Panc1 (cell line): ENCODE data around the gene YWHAQ. TPM values are rescaled to one million over a fixed set of nuclear protein-coding genes. Genes with fewer than 3 reads are reported as not detected.

ENCODE experiments used
- ATAC-seq: fragments of 200-7000 bp; cut with Tn5 transposase; 2 replicates; pipeline ENCODE4 v1.9.1; 2020; ENCODE audit warnings: mild to moderate bottlenecking, moderate library complexity
- BruUV-seq: library from RNA; stranded (reverse); fragments of 400-500 nt; replicated peaks from 2 replicates; lab custom pipeline; 2021; lab: Mats Ljungman, UMichigan
- CTCF ChIA-PET: fragments of 300-600 bp; sonication (Branson Sonifier 250); formaldehyde crosslinking; loops from one replicate; lab custom pipeline; 2022; ENCODE audit warnings: antibody characterized with exemption; lab: Charles Lee
- POLR2A ChIA-PET: fragments of 300-600 bp; sonication (Branson Sonifier 250); formaldehyde crosslinking; loops from one replicate; lab custom pipeline; 2022; ENCODE audit warnings: antibody characterized with exemption; lab: Charles Lee
- DNase-seq: peaks from one replicate; pipeline ENCODE4 v3.0.0-alpha.2; 2010; ENCODE audit warnings: low read depth, low spot score
- H3K27ac ChIP-seq: 2 replicates; pipeline ENCODE4 v1.5.1; 2011; ENCODE audit warnings: mild to moderate bottlenecking, low read length, inconsistent platforms
- H3K27me3 ChIP-seq: fragments of 200-500 bp; sonication (Bioruptor generic); 2 replicates; pipeline ENCODE4 v1.6.0; 2014; ENCODE audit warnings: low read length, inconsistent platforms; ENCODE audit not compliant: control insufficient read depth, insufficient read depth
- H3K36me3 ChIP-seq: fragments of 200-500 bp; sonication (Bioruptor generic); 2 replicates; pipeline ENCODE4 v1.5.1; 2014; ENCODE audit warnings: inconsistent platforms, mild to moderate bottlenecking, low read length, moderate library complexity; ENCODE audit not compliant: control insufficient read depth, insufficient read depth
- H3K4me1 ChIP-seq: 2 replicates; pipeline ENCODE4 v1.5.1; 2011; ENCODE audit warnings: inconsistent platforms, mild to moderate bottlenecking, low read length, moderate library complexity; ENCODE audit not compliant: control insufficient read depth, insufficient read depth
- H3K4me3 ChIP-seq, 2 experiments: 2 replicates each; pipeline ENCODE4 v1.5.1; 2011 to 2012; ENCODE audit warnings: low read depth in 2 of 2, low read length in 2 of 2, mild to moderate bottlenecking in 2 of 2, inconsistent platforms in 1 of 2, moderate library complexity in 1 of 2
- H3K9me3 ChIP-seq: fragments of 200-500 bp; sonication (Bioruptor generic); 2 replicates; pipeline ENCODE4 v1.5.1; 2014; ENCODE audit warnings: low read depth, mild to moderate bottlenecking, inconsistent platforms, low read length, moderate library complexity; ENCODE audit not compliant: control insufficient read depth, insufficient read depth
- CTCF ChIP-seq: fragments of 450-650 bp; IDR thresholded peaks from 2 replicates; pipeline ENCODE4 v1.5.1; 2017; ENCODE audit warnings: mild to moderate bottlenecking
- POLR2AphosphoS5 ChIP-seq: IDR thresholded peaks from 2 replicates; pipeline ENCODE4 v1.6.1; 2012; ENCODE audit warnings: mild to moderate bottlenecking, low read depth, low read length, moderate library complexity
- SIN3A ChIP-seq: IDR thresholded peaks from 2 replicates; pipeline ENCODE4 v1.6.1; 2012; ENCODE audit warnings: low read depth, mild to moderate bottlenecking, low read length, moderate library complexity, borderline replicate concordance; ENCODE audit not compliant: insufficient read depth
- TCF7L2 ChIP-seq: IDR thresholded peaks from 2 replicates; pipeline ENCODE4 v1.6.1; 2011; ENCODE audit warnings: mild to moderate bottlenecking, low read depth, low read length, inconsistent platforms
- in situ Hi-C: cut with HindIII; loops from 2 replicates; pipeline ENCODE4 v1.10.0; 2016; ENCODE audit warnings: low sequenced_read_pairs, low pct_unique_long_range_greater_than_20kb
- intact Hi-C: fragments of 100-400 bp; cut with micrococcal nuclease; formaldehyde crosslinking; loops from one replicate; pipeline ENCODE4 v1.10.0; 2022; ENCODE audit not compliant: unreplicated experiment
- total RNA-seq: library from RNA; stranded (reverse); gene quantifications from one replicate; pipeline ENCODE4 v1.2.1, GENCODE V29; 2021; ENCODE audit not compliant: unreplicated experiment
- TF ChIP-seq, protein P1 (sequence below), 2 experiments: IDR thresholded peaks; 2 replicates each; pipeline ENCODE4 v1.6.1; 2011 to 2012; ENCODE audit warnings: low read depth in 2 of 2, control low read depth in 1 of 2, low read length in 1 of 2, mild to moderate bottlenecking in 1 of 2, moderate library complexity in 1 of 2; ENCODE audit not compliant: insufficient read depth in 1 of 2

YWHAQ gene
- total RNA-seq, 1 experiment from 2014 or later, result 683 TPM

DNA sequence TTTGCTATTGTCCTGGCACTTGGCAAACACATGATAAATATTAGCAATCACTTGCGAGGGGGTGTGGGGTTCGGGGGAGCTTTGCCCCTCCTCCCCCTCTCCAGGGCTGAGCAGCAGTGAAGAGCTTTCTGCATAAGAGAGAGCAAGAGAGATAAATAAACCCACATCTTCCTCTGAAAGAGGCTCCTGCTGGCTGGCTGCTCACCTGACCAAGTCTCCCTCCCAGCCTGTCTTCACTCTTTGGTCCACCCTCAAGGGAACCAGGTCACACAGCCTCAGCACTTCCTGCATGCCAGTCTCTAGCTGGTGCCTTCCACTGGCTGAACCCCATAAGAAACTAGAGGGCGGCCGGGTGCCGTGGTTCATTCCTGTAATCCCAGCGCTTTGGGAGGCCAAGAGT lies 18.5 kb upstream of the YWHAQ start:
- no peaks in the 10 kb centered on the region for H3K36me3 ChIP-seq
- no peaks in the 10 kb centered on the region for H3K9me3 ChIP-seq
- no TSS peak for BruUV-seq
- no peaks in the 10 kb centered on the region for H3K27me3 ChIP-seq
- DNase-seq (no peak), ATAC-seq (no peak)
- intact Hi-C loops, result no loop called here
- TF ChIP-seq SIN3A (no peak), TCF7L2 (no peak), POLR2AphosphoS5 (no peak), CTCF (no peak)
- TF ChIP-seq, protein P1, sequence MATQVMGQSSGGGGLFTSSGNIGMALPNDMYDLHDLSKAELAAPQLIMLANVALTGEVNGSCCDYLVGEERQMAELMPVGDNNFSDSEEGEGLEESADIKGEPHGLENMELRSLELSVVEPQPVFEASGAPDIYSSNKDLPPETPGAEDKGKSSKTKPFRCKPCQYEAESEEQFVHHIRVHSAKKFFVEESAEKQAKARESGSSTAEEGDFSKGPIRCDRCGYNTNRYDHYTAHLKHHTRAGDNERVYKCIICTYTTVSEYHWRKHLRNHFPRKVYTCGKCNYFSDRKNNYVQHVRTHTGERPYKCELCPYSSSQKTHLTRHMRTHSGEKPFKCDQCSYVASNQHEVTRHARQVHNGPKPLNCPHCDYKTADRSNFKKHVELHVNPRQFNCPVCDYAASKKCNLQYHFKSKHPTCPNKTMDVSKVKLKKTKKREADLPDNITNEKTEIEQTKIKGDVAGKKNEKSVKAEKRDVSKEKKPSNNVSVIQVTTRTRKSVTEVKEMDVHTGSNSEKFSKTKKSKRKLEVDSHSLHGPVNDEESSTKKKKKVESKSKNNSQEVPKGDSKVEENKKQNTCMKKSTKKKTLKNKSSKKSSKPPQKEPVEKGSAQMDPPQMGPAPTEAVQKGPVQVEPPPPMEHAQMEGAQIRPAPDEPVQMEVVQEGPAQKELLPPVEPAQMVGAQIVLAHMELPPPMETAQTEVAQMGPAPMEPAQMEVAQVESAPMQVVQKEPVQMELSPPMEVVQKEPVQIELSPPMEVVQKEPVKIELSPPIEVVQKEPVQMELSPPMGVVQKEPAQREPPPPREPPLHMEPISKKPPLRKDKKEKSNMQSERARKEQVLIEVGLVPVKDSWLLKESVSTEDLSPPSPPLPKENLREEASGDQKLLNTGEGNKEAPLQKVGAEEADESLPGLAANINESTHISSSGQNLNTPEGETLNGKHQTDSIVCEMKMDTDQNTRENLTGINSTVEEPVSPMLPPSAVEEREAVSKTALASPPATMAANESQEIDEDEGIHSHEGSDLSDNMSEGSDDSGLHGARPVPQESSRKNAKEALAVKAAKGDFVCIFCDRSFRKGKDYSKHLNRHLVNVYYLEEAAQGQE (IDR thresholded peaks at IDR 0.05; ENCODE audit: insufficient read depth in 1 of 2, low read depth in 2 of 2, low read length in 1 of 2), result no peak
- POLR2A ChIA-PET, result no interaction called here
- in situ Hi-C loops, result no loop called here
- peaks cover 41% of the 10 kb centered on the region for H3K4me1 ChIP-seq
- no peak overlapping the region for H3K4me3 ChIP-seq
- H3K27ac ChIP-seq, result no peak overlapping the region; the same call in 1 of the 2 replicates
- CTCF ChIA-PET, result no interaction called here

DNA sequence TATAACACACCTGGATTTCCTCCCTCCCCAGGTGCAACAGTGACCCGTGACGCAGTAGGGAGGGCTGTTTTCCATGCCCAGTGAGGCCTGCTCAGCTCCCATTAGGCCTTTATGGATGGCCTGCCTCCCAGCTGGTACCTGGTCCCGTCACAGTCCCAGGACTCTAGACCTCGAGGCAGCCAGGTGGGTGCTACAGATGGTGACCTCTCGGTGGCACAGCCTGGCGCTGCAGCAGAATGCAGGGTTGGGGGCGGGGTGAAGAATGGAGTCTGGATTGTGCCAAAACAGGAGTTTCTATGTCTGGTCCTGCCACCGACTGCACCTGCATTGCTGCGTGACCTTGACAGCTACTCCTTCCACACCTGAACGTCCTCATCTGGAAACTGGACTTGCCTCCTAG lies 18.0 kb upstream of the YWHAQ start:
- no peak overlapping the region for H3K27ac ChIP-seq
- CTCF ChIA-PET, result no interaction called here
- TF ChIP-seq SIN3A (no peak), POLR2AphosphoS5 (no peak), TCF7L2 (no peak), CTCF (no peak)
- TF ChIP-seq, protein P1 (IDR thresholded peaks at IDR 0.05; ENCODE audit: insufficient read depth in 1 of 2, low read depth in 2 of 2, low read length in 1 of 2), result no peak
- POLR2A ChIA-PET, result no interaction called here
- H3K4me1 ChIP-seq, result peaks cover 37% of the 10 kb centered on the region
- DNase-seq (no peak), ATAC-seq (no peak)
- H3K36me3 ChIP-seq, result no peaks in the 10 kb centered on the region
- intact Hi-C loops, result no loop called here
- no peaks in the 10 kb centered on the region for H3K27me3 ChIP-seq
- in situ Hi-C loops, result no loop called here
- no peaks in the 10 kb centered on the region for H3K9me3 ChIP-seq
- no TSS peak for BruUV-seq
- H3K4me3 ChIP-seq, result no peak overlapping the region
